RPMI7951 (cell line): ENCODE measurements around the gene PTPN14. TPM values are rescaled to one million over a fixed set of nuclear protein-coding genes. Genes with fewer than 3 reads are reported as not detected.

Experiments
- DNase-seq: peaks from one replicate; pipeline ENCODE4 v3.0.0-alpha.2; 2012; ENCODE audit warnings: low read depth
- total RNA-seq: library from RNA; depleted of rRNA; stranded (reverse); fragments of >200 nt; shearing (Covaris generic); gene quantifications from 2 replicates; pipeline ENCODE4 v1.2.3, GENCODE V29; 2014

The PTPN14 gene
- total RNA-seq, 1 experiment from 2014 or later, result 29.0 TPM

- DNase-seq, result no peak
Observed at GRCh38 chr1:214429951-214430770, 121.2 kb downstream of the PTPN14 start.

GRCh38 chr1:214427871-214428277, 123.5 kb downstream of the PTPN14 start:
- DNase-seq, result peak; percentile 100

GRCh38 chr1:214426426-214426812, 125.0 kb downstream of the PTPN14 start:
- peak; percentile 38 for DNase-seq

GRCh38 chr1:214425716-214426425, 125.5 kb downstream of the PTPN14 start:
- DNase-seq, result no peak

GRCh38 chr1:214425101-214425500, 126.3 kb downstream of the PTPN14 start:
- peak; percentile 49 for DNase-seq

- no peak for DNase-seq
Observed at GRCh38 chr1:214423045-214423444, 128.4 kb downstream of the PTPN14 start.

- peak; percentile 63 for DNase-seq
Observed at GRCh38 chr1:214422137-214422671, 129.2 kb downstream of the PTPN14 start.

- DNase-seq, result no peak
Observed at GRCh38 chr1:214420833-214421232, 130.6 kb downstream of the PTPN14 start.

GRCh38 chr1:214420341-214420740, 131.1 kb downstream of the PTPN14 start:
- no peak for DNase-seq

GRCh38 chr1:214419650-214420049, 131.8 kb downstream of the PTPN14 start:
- DNase-seq, result no peak

- peak; percentile 80 for DNase-seq
Observed at GRCh38 chr1:214418391-214418790, 133.0 kb downstream of the PTPN14 start.

- DNase-seq, result no peak
Observed at GRCh38 chr1:214417545-214418210, 133.7 kb downstream of the PTPN14 start.

GRCh38 chr1:214416858-214417257, 134.5 kb downstream of the PTPN14 start:
- no peak for DNase-seq

- DNase-seq, result peak; percentile 86
Observed at GRCh38 chr1:214416417-214416816, 135.0 kb downstream of the PTPN14 start.

- DNase-seq, result no peak
Observed at GRCh38 chr1:214415131-214415530, 136.3 kb downstream of the PTPN14 start.

- DNase-seq, result no peak
Observed at GRCh38 chr1:214414691-214415090, 136.7 kb downstream of the PTPN14 start.

- no peak for DNase-seq
Observed at GRCh38 chr1:214413315-214413714, 138.1 kb downstream of the PTPN14 start.

GRCh38 chr1:214404571-214405213, 146.7 kb downstream of the PTPN14 start:
- DNase-seq, result peak; percentile 93

GRCh38 chr1:214404154-214404553, 147.2 kb downstream of the PTPN14 start:
- peak; percentile 90 for DNase-seq

GRCh38 chr1:214403431-214403830, 148.0 kb downstream of the PTPN14 start:
- no peak for DNase-seq

- DNase-seq, result peak; percentile 67
Observed at GRCh38 chr1:214402613-214403083, 148.8 kb downstream of the PTPN14 start.

- peak; percentile 84 for DNase-seq
Observed at GRCh38 chr1:214401666-214402065, 149.7 kb downstream of the PTPN14 start.
